ENCODE results near the gene PTPRN2. TPM values are rescaled to one million over a fixed set of nuclear protein-coding genes. Genes with fewer than 3 reads are reported as not detected.

PTPRN2 gene
- total and polyA plus RNA-seq, 8 donors, result 4.9 to 136 (median 46.8) TPM

DNA sequence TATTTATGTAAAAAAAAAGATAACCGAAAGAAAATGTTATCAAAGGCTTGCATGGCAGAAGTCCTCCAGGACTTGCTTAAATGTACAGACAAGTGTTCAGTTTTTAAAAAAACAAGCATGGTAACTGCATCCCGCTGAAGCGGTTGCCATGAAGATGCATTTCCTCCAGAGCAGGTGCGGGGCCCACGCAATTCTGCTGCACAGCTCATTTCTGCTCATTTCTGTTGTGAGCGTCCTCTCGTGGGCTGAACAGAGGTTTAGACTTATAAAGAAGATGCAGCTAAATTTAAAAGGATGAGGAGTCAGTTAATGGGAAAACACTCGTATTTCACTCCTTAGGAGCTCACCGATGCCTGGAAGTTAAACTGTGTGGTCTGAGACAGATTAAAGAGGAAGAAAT, 1003.2 kb downstream of the PTPRN2 start:
- no peaks in the 10 kb centered on the region for H3K9me3 ChIP-seq
- DNase-seq, result no peak
- WGBS, 5 donors, result 87 to 93% (median 91%) methylated on average over 9 of the region's 9 CpGs
- intact Hi-C loops (cut with DNase I; ENCODE audit: low total_unique reads), result no loop called here
- TF ChIP-seq EP300 (IDR thresholded peaks at IDR 0.05) (no peak), POLR2A (IDR thresholded peaks at IDR 0.05) (no peak), POLR2AphosphoS5 (IDR thresholded peaks at IDR 0.05) (no peak), CTCF (IDR thresholded peaks at IDR 0.05) (no peak)
- H3K4me1 ChIP-seq, result no peaks in the 10 kb centered on the region
- H3K27ac ChIP-seq, result no peak overlapping the region
- no peaks in the 10 kb centered on the region for H3K36me3 ChIP-seq
- peaks cover 0 to 10% (median 0%) of the 10 kb centered on the region in 3 donors for H3K27me3 ChIP-seq
- no peak overlapping the region for H3K4me3 ChIP-seq

DNA sequence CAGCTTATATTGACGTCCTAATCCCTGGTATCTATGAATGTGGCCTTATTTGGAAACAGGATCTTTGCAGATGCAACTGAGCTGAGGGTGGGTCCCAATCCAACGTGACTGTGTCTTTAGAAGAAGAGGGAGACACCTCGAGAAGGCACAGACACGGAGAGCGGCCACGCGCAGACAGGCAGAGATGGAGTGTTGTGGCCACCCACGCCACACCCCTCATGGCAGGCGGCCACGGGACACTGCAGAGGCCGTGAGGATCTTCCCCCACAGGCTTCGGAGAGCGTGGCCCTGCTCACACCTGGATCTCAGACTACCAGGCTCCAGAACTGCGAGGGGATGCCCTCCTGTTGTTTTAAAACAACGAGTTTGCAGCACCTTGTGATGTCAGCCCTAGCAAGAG, 1005.9 kb downstream of the PTPRN2 start:
- no peaks in the 10 kb centered on the region for H3K4me1 ChIP-seq
- 72 to 85% (median 80%) methylated on average over 13 to 15 of the region's 15 CpGs for WGBS, 5 donors
- no peak for DNase-seq
- peaks cover 0 to 9% (median 0%) of the 10 kb centered on the region in 3 donors for H3K27me3 ChIP-seq
- no peak overlapping the region for H3K4me3 ChIP-seq
- no peak overlapping the region for H3K27ac ChIP-seq
- no peak for TF ChIP-seq EP300 (IDR thresholded peaks at IDR 0.05)
- TF ChIP-seq POLR2A (IDR thresholded peaks at IDR 0.05), result no peak
- no peak for TF ChIP-seq POLR2AphosphoS5 (IDR thresholded peaks at IDR 0.05)
- TF ChIP-seq CTCF (IDR thresholded peaks at IDR 0.05), result no peak
- intact Hi-C loops (cut with DNase I; ENCODE audit: low total_unique reads), result no loop called here
- no peaks in the 10 kb centered on the region for H3K36me3 ChIP-seq
- H3K9me3 ChIP-seq, result no peaks in the 10 kb centered on the region

GRCh38 chr7:157580324-157580723, 1007.3 kb downstream of the PTPRN2 start:
- DNase-seq, result no peak
- peaks cover 0 to 5% (median 0%) of the 10 kb centered on the region in 3 donors for H3K27me3 ChIP-seq
- H3K36me3 ChIP-seq, result peaks cover 0 to 5% (median 0%) of the 10 kb centered on the region in 4 donors
- intact Hi-C loops (cut with DNase I; ENCODE audit: low total_unique reads), result no loop called here
- no peak overlapping the region for H3K4me3 ChIP-seq
- no peak overlapping the region for H3K27ac ChIP-seq
- no peak for TF ChIP-seq CTCF (IDR thresholded peaks at IDR 0.05)
- H3K4me1 ChIP-seq, result no peaks in the 10 kb centered on the region
- H3K9me3 ChIP-seq, result no peaks in the 10 kb centered on the region
- 73 to 81% (median 76%) methylated on average over 5 to 10 of the region's 10 CpGs for WGBS, 5 donors

GRCh38 chr7:157579425-157579824, 1008.2 kb downstream of the PTPRN2 start:
- H3K4me1 ChIP-seq, result no peaks in the 10 kb centered on the region
- H3K4me3 ChIP-seq, result no peak overlapping the region
- H3K27ac ChIP-seq, result no peak overlapping the region
- TF ChIP-seq POLR2AphosphoS5 (IDR thresholded peaks at IDR 0.05), result no peak
- no peak for TF ChIP-seq CTCF (IDR thresholded peaks at IDR 0.05)
- no peak for TF ChIP-seq EP300 (IDR thresholded peaks at IDR 0.05)
- no peak for TF ChIP-seq POLR2A (IDR thresholded peaks at IDR 0.05)
- intact Hi-C loops (cut with DNase I; ENCODE audit: low total_unique reads), result no loop called here
- no peaks in the 10 kb centered on the region for H3K9me3 ChIP-seq
- H3K36me3 ChIP-seq, result peaks cover 0 to 5% (median 0%) of the 10 kb centered on the region in 4 donors
- no peak for DNase-seq
- WGBS, 5 donors, result 75 to 87% (median 85%) methylated on average over 16 of the region's 16 CpGs
- H3K27me3 ChIP-seq, result no peaks in the 10 kb centered on the region
